ENCODE measurements around the gene VMAC. TPM values are rescaled to one million over a fixed set of nuclear protein-coding genes. Genes with fewer than 3 reads are reported as not detected.

VMAC gene
- total and polyA plus RNA-seq, 9 of the 15 experiments (the other 6 are each of a cell fraction or from before 2014, with no cell fraction given), result 0.03 to 3.4 (median 1.1) TPM

DNA sequence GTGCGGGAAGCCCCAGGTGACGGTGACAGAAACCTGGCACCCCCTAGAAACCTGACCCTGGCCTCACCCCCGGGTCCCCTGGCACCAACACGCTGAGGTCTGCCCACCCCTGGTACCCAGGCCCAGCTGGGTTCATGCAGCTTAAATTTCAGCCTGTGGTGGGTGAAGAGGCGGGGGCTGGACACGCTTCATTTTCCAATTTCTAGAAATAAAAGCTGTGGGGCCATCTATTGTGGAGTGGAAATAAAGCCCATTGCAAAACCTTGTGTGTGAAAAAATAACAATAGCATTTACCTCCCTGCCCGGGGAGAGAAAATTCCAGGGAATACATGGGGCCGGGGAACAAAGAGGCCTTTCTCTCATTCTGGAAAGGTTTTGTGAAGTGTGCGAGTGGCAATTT is 26.8 kb upstream of the VMAC start:
- POLR2A ChIA-PET, result interaction anchor here (0.9 kb wide), 1 partner anchor 22 kb away, joined by 3 read pairs; no protein-coding TSS in a partner anchor
- no peaks in the 10 kb centered on the region for H3K9me3 ChIP-seq (replicated peaks; ENCODE audit: control insufficient read depth, insufficient read depth, low read depth, low read length)
- DNase-seq (ENCODE audit: extremely low read depth in 1 of 4, low spot score in 3 of 4) (no peak), FAIRE-seq (no peak), ATAC-seq (no peak)
- 11% methylated on average over 9 of the region's 9 CpGs for WGBS (ENCODE audit: insufficient coverage, low coverage, missing lambda C conversion rate)
- no TSS peak for BruUV-seq (replicated peaks)
- no peaks in the 10 kb centered on the region for H3K9me1 ChIP-seq (ENCODE audit: control insufficient read depth, insufficient read depth, low read length)
- H3K36me3 ChIP-seq (ENCODE audit: control insufficient read depth, insufficient read depth, low read length), result no peaks in the 10 kb centered on the region
- H3K27ac ChIP-seq (ENCODE audit: extremely low read depth, low read depth, low read length), result no peak overlapping the region
- TF ChIP-seq MCM2 (IDR thresholded peaks at IDR 0.05; ENCODE audit: low read depth), result no peak
- no peak overlapping the region for H3K9ac ChIP-seq (ENCODE audit: insufficient read depth in 1 of 2, low read depth in 2 of 2, low read length in 2 of 2)
- no peak overlapping the region for H3K4me2 ChIP-seq (ENCODE audit: insufficient read depth, low read length)
- intact Hi-C loops (cut with micrococcal nuclease) (no loop called here), in situ Hi-C loops (cut with MboI) (no loop called here)
- H3K79me2 ChIP-seq (ENCODE audit: control insufficient read depth, insufficient read depth, low read length), result no peaks in the 10 kb centered on the region
- no peak overlapping the region for H2AFZ ChIP-seq (ENCODE audit: low read depth, low read length)
- no peak overlapping the region for H3K4me3 ChIP-seq
- no peaks in the 10 kb centered on the region for H4K20me1 ChIP-seq (replicated peaks; ENCODE audit: control insufficient read depth, insufficient read depth, low read length)
- H3K4me1 ChIP-seq (replicated peaks in 1 of 2; ENCODE audit: control insufficient read depth in 2 of 2, insufficient read depth in 2 of 2, low read length in 2 of 2), result peaks cover 0 to 11% of the 10 kb centered on the region in 2 experiments; a peak in 2 of 5 replicates
- H3K27me3 ChIP-seq (ENCODE audit: control insufficient read depth in 2 of 2, insufficient read depth in 2 of 2, low read length in 2 of 2), result peaks cover 12 to 42% of the 10 kb centered on the region in 2 experiments; a peak in 3 of 5 replicates
- CTCF ChIA-PET (ENCODE audit: low intra/inter-chr PET ratio), result no interaction called here

DNA sequence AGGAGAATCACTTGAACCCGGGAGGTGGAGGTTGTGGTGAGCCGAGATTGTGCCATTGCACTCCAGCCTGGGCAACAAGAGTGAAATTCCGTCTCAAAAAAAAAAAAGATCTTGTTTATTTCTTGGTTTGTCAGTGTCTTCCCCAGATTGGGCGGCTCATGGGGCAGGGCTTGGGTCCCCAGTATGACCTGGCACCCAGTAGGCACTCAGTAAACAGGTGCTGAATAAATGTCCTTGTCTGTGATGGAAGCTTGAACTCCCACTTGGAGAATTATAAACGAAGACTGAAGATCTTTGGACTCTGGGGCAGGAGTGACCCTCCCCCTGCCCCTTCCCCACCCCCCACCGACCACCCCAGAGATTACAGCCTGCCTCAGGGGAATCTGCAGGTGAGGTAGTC is 24.5 kb upstream of the VMAC start:
- no peaks in the 10 kb centered on the region for H3K9me3 ChIP-seq (replicated peaks; ENCODE audit: control insufficient read depth, insufficient read depth, low read depth, low read length)
- H3K4me3 ChIP-seq, result no peak overlapping the region
- no peak overlapping the region for H3K4me2 ChIP-seq (ENCODE audit: insufficient read depth, low read length)
- no peaks in the 10 kb centered on the region for H3K36me3 ChIP-seq (ENCODE audit: control insufficient read depth, insufficient read depth, low read length)
- WGBS (ENCODE audit: insufficient coverage, low coverage, missing lambda C conversion rate), result 6% methylated on average over 4 of the region's 6 CpGs
- no peak for FAIRE-seq
- no peak overlapping the region for H3K27ac ChIP-seq (ENCODE audit: extremely low read depth, low read depth, low read length)
- POLR2A ChIA-PET, result no interaction called here
- no peaks in the 10 kb centered on the region for H3K79me2 ChIP-seq (ENCODE audit: control insufficient read depth, insufficient read depth, low read length)
- peaks cover 15 to 42% of the 10 kb centered on the region in 2 experiments; a peak in 4 of 5 replicates for H3K27me3 ChIP-seq (ENCODE audit: control insufficient read depth in 2 of 2, insufficient read depth in 2 of 2, low read length in 2 of 2)
- in situ Hi-C loops (cut with MboI) (no loop called here), intact Hi-C loops (cut with micrococcal nuclease) (no loop called here)
- no peaks in the 10 kb centered on the region for H4K20me1 ChIP-seq (replicated peaks; ENCODE audit: control insufficient read depth, insufficient read depth, low read length)
- no peak for DNase-seq (ENCODE audit: extremely low read depth in 1 of 4, low spot score in 3 of 4)
- H3K9ac ChIP-seq (ENCODE audit: insufficient read depth in 1 of 2, low read depth in 2 of 2, low read length in 2 of 2), result 0 out of 4 replicates have a peak overlapping the region, but pooled peaks of 1 of the 2 experiments have one; percentile 35
- no peak for ATAC-seq
- CTCF ChIA-PET (ENCODE audit: low intra/inter-chr PET ratio), result no interaction called here
- no peaks in the 10 kb centered on the region for H3K9me1 ChIP-seq (ENCODE audit: control insufficient read depth, insufficient read depth, low read length)
- no TSS peak for BruUV-seq (replicated peaks)
- H2AFZ ChIP-seq (ENCODE audit: low read depth, low read length), result no peak overlapping the region
- H3K4me1 ChIP-seq (replicated peaks in 1 of 2; ENCODE audit: control insufficient read depth in 2 of 2, insufficient read depth in 2 of 2, low read length in 2 of 2), result peaks cover 2 to 15% of the 10 kb centered on the region in 2 experiments; a peak in 2 of 5 replicates
- TF ChIP-seq, protein P1, sequence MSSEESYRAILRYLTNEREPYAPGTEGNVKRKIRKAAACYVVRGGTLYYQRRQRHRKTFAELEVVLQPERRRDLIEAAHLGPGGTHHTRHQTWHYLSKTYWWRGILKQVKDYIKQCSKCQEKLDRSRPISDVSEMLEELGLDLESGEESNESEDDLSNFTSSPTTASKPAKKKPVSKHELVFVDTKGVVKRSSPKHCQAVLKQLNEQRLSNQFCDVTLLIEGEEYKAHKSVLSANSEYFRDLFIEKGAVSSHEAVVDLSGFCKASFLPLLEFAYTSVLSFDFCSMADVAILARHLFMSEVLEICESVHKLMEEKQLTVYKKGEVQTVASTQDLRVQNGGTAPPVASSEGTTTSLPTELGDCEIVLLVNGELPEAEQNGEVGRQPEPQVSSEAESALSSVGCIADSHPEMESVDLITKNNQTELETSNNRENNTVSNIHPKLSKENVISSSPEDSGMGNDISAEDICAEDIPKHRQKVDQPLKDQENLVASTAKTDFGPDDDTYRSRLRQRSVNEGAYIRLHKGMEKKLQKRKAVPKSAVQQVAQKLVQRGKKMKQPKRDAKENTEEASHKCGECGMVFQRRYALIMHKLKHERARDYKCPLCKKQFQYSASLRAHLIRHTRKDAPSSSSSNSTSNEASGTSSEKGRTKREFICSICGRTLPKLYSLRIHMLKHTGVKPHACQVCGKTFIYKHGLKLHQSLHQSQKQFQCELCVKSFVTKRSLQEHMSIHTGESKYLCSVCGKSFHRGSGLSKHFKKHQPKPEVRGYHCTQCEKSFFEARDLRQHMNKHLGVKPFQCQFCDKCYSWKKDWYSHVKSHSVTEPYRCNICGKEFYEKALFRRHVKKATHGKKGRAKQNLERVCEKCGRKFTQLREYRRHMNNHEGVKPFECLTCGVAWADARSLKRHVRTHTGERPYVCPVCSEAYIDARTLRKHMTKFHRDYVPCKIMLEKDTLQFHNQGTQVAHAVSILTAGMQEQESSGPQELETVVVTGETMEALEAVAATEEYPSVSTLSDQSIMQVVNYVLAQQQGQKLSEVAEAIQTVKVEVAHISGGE (CRISPR knock-in tag; IDR thresholded peaks at IDR 0.05), result no peak
- TF ChIP-seq JUNB (CRISPR knock-in tag; conservative IDR thresholded peaks at IDR 0.05) (no peak), GATAD2B (IDR thresholded peaks at IDR 0.05; ENCODE audit: borderline replicate concordance) (no peak)
- TF ChIP-seq, protein P2, sequence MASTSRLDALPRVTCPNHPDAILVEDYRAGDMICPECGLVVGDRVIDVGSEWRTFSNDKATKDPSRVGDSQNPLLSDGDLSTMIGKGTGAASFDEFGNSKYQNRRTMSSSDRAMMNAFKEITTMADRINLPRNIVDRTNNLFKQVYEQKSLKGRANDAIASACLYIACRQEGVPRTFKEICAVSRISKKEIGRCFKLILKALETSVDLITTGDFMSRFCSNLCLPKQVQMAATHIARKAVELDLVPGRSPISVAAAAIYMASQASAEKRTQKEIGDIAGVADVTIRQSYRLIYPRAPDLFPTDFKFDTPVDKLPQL (IDR thresholded peaks at IDR 0.05; ENCODE audit: extremely low read depth, insufficient read length), result no peak
- TF ChIP-seq, protein P3, sequence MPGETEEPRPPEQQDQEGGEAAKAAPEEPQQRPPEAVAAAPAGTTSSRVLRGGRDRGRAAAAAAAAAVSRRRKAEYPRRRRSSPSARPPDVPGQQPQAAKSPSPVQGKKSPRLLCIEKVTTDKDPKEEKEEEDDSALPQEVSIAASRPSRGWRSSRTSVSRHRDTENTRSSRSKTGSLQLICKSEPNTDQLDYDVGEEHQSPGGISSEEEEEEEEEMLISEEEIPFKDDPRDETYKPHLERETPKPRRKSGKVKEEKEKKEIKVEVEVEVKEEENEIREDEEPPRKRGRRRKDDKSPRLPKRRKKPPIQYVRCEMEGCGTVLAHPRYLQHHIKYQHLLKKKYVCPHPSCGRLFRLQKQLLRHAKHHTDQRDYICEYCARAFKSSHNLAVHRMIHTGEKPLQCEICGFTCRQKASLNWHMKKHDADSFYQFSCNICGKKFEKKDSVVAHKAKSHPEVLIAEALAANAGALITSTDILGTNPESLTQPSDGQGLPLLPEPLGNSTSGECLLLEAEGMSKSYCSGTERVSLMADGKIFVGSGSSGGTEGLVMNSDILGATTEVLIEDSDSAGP (CRISPR knock-in tag; IDR thresholded peaks at IDR 0.05), result no peak
